NCI-H2081 treated with DMSO at 0.1 percent for 48 hours (cell line): ENCODE data around the gene SPECC1.
"Not testable (repeated sequence)": the region's sequence is repeated elsewhere in the genome, so short reads cannot be mapped to it uniquely, and the experiment has no call there.

Experiments used
- DNase-seq: peaks from one replicate; lab custom pipeline; 2025; lab: John Stamatoyannopoulos, UW

SPECC1 gene

GRCh38 chr17:20207262-20207985, 198.3 kb downstream of the SPECC1 start:
- no peak for DNase-seq

GRCh38 chr17:20208717-20209116, 199.6 kb downstream of the SPECC1 start:
- DNase-seq = no peak

GRCh38 chr17:20210180-20210579, 201.0 kb downstream of the SPECC1 start:
- no peak for DNase-seq

- no peak for DNase-seq
Measured at GRCh38 chr17:20210614-20211013, 201.5 kb downstream of the SPECC1 start.

- DNase-seq = no peak
Measured at GRCh38 chr17:20211246-20211645, 202.1 kb downstream of the SPECC1 start.

GRCh38 chr17:20213449-20213848, 204.3 kb downstream of the SPECC1 start:
- no peak for DNase-seq

GRCh38 chr17:20214794-20215193, 205.6 kb downstream of the SPECC1 start:
- DNase-seq = no peak

- no peak for DNase-seq
Measured at GRCh38 chr17:20216154-20216815, 207.1 kb downstream of the SPECC1 start.

- no peak for DNase-seq
Measured at GRCh38 chr17:20216853-20217252, 207.7 kb downstream of the SPECC1 start.

GRCh38 chr17:20217677-20218076, 208.5 kb downstream of the SPECC1 start:
- no peak for DNase-seq

- no peak for DNase-seq
Measured at GRCh38 chr17:20218272-20218671, 209.1 kb downstream of the SPECC1 start.

- DNase-seq = no peak
Measured at GRCh38 chr17:20223808-20224328, 214.7 kb downstream of the SPECC1 start.

GRCh38 chr17:20224379-20224778, 215.2 kb downstream of the SPECC1 start:
- DNase-seq = no peak

- no peak for DNase-seq
Measured at GRCh38 chr17:20225162-20226115, 216.3 kb downstream of the SPECC1 start.

GRCh38 chr17:20226814-20227482, 217.8 kb downstream of the SPECC1 start:
- DNase-seq = no peak

GRCh38 chr17:20227720-20228370, 218.7 kb downstream of the SPECC1 start:
- not testable (repeated sequence) for DNase-seq

- no peak for DNase-seq
Measured at GRCh38 chr17:20228410-20228809, 219.3 kb downstream of the SPECC1 start.

GRCh38 chr17:20228860-20229259, 219.7 kb downstream of the SPECC1 start:
- no peak for DNase-seq

GRCh38 chr17:20230924-20231323, 221.8 kb downstream of the SPECC1 start:
- no peak for DNase-seq

- no peak for DNase-seq
Measured at GRCh38 chr17:20232611-20233010, 223.5 kb downstream of the SPECC1 start.

- no peak for DNase-seq
Measured at GRCh38 chr17:20234276-20234675, 225.1 kb downstream of the SPECC1 start.
